Caco-2 (cell line): ENCODE results near the gene UBE2I. TPM values are rescaled to one million over a fixed set of nuclear protein-coding genes. Genes with fewer than 3 reads are reported as not detected.

Experiments used
- BruUV-seq: library from RNA; stranded (reverse); fragments of 400-500 nt; replicated peaks from 2 replicates; lab custom pipeline; 2021; lab: Mats Ljungman, UMichigan
- CTCF ChIA-PET: fragments of 300-600 bp; sonication (Branson Sonifier 250); formaldehyde crosslinking; loops from one replicate; lab custom pipeline; 2022; ENCODE audit warnings: antibody characterized with exemption; lab: Charles Lee
- POLR2A ChIA-PET: fragments of 300-600 bp; sonication (Branson Sonifier 250); formaldehyde crosslinking; loops from one replicate; lab custom pipeline; 2022; ENCODE audit warnings: antibody characterized with exemption; lab: Charles Lee
- DNase-seq, 2 experiments: peaks; one replicate each; pipeline versions ENCODE4 v3.0.0 to v3.0.0-alpha.2; 2020 to 2022
- H3K27me3 ChIP-seq: replicated peaks from 2 replicates; pipeline ENCODE4 v1.6.0; 2011; ENCODE audit warnings: low read length; ENCODE audit not compliant: control insufficient read depth, insufficient read depth
- H3K36me3 ChIP-seq: 2 replicates; pipeline ENCODE4 v1.5.1; 2011; ENCODE audit warnings: low read length; ENCODE audit not compliant: control insufficient read depth, insufficient read depth
- H3K4me1 ChIP-seq: fragments of 250-450 bp; sonication (Bioruptor Pico); 2 replicates; pipeline ENCODE4 v1.5.1; 2020; ENCODE audit warnings: mild to moderate bottlenecking
- H3K4me3 ChIP-seq: 2 replicates; pipeline ENCODE4 v1.5.1; 2011; ENCODE audit warnings: low read depth, mild to moderate bottlenecking, control low read depth, low read length
- H3K9me3 ChIP-seq: fragments of 250-450 bp; sonication (Bioruptor Pico); 2 replicates; pipeline ENCODE4 v1.5.1; 2020; ENCODE audit warnings: mild to moderate bottlenecking, moderate library complexity
- H3K27ac Mint-ChIP-seq: one replicate; pipeline ENCODE4 v1.8.0; 2022; ENCODE audit warnings: mixed read lengths; ENCODE audit not compliant: unreplicated experiment
- H3K27me3 Mint-ChIP-seq: one replicate; pipeline ENCODE4 v1.8.0; 2022; ENCODE audit warnings: mixed read lengths; ENCODE audit not compliant: insufficient read depth, unreplicated experiment
- H3K36me3 Mint-ChIP-seq: one replicate; pipeline ENCODE4 v1.8.0; 2022; ENCODE audit warnings: mild to moderate bottlenecking, mixed read lengths; ENCODE audit not compliant: insufficient read depth, unreplicated experiment
- H3K4me1 Mint-ChIP-seq: one replicate; pipeline ENCODE4 v1.8.0; 2022; ENCODE audit warnings: low read depth, mixed read lengths; ENCODE audit not compliant: unreplicated experiment
- H3K4me3 Mint-ChIP-seq: one replicate; pipeline ENCODE4 v1.8.0; 2022; ENCODE audit warnings: mild to moderate bottlenecking, moderate library complexity, mixed read lengths; ENCODE audit not compliant: unreplicated experiment
- H3K9me3 Mint-ChIP-seq: one replicate; pipeline ENCODE4 v1.8.0; 2022; ENCODE audit warnings: mixed read lengths; ENCODE audit not compliant: unreplicated experiment
- CTCF ChIP-seq, 2 experiments: fragments of 200-600 bp in 1 of 2; IDR thresholded peaks; 1 replicate in 1 of 2; 2 replicates in 1 of 2; pipeline versions ENCODE4 v1.5.1 to v1.8.0; 2011 to 2022; ENCODE audit warnings: antibody characterized with exemption in 1 of 2, control low read depth in 1 of 2, inconsistent platforms in 1 of 2, low read depth in 1 of 2, low read length in 1 of 2, mild to moderate bottlenecking in 1 of 2, moderate library complexity in 1 of 2; ENCODE audit not compliant: insufficient read depth in 1 of 2, severe bottlenecking in 1 of 2, unreplicated experiment in 1 of 2
- intact Hi-C: fragments of 100-400 bp; cut with micrococcal nuclease; formaldehyde crosslinking; loops from one replicate; pipeline ENCODE4 v1.10.0; 2022; ENCODE audit not compliant: unreplicated experiment
- total RNA-seq: library from RNA; stranded (reverse); gene quantifications from 2 replicates; pipeline ENCODE4 v1.2.3, GENCODE V29; 2022

The UBE2I gene
- total RNA-seq, 1 experiment from 2014 or later: 178 TPM

- Histone ChIP-seq H3K4me1 (peaks cover 1% of the 10 kb centered on the region), H3K27me3 (no peaks in the 10 kb centered on the region), H3K4me3 (no peak overlapping the region), H3K9me3 (no peaks in the 10 kb centered on the region), H3K36me3 (no peaks in the 10 kb centered on the region)
- peaks cover 8% of the 10 kb centered on the region for H3K36me3 Mint-ChIP-seq
- CTCF ChIA-PET: no interaction called here
- H3K4me1 Mint-ChIP-seq: no peaks in the 10 kb centered on the region
- no peak for DNase-seq
- POLR2A ChIA-PET: no interaction called here
- intact Hi-C loops: no loop called here
- no peak overlapping the region for H3K27ac Mint-ChIP-seq
- BruUV-seq: no TSS peak
- H3K4me3 Mint-ChIP-seq: no peak overlapping the region
- H3K27me3 Mint-ChIP-seq: no peaks in the 10 kb centered on the region
- no peaks in the 10 kb centered on the region for H3K9me3 Mint-ChIP-seq
- TF ChIP-seq CTCF (IDR thresholded peaks at IDR 0.05; ENCODE audit: insufficient read depth in 1 of 2, low read depth in 1 of 2, low read length in 1 of 2, severe bottlenecking in 1 of 2, unreplicated experiment in 1 of 2): no peak
Measured at GRCh38 chr16:1305823-1306222, 3.6 kb upstream of the UBE2I start.

DNA sequence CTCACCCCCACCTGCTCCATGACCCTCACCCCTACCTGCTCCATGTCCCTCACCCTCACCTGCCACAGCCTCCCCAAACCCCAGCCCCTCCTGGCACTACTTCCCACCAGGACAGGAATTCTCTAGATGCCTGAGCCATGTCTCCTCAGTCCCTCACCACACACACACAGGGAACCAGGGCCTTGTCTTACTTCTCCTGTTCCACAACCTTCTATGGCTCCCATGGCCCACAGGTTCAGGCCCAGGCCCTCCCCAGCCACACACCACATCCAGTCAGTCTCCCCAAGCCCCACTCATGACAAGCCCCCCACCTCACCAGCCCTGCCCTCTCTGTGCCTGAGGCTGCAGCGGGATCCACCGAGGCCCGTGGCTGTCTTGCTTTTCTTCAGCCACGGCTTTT, 3.1 kb upstream of the UBE2I start:
- ChIA-PET CTCF (interaction anchor here (0.6 kb wide), 1 partner anchor 1220 kb away, joined by 3 read pairs; no protein-coding TSS in a partner anchor), POLR2A (no interaction called here)
- no TSS peak for BruUV-seq
- DNase-seq: no peak
- Histone ChIP-seq H3K4me1 (peaks cover 1% of the 10 kb centered on the region; the same call in 1 of the 2 replicates), H3K4me3 (no peak overlapping the region), H3K36me3 (no peaks in the 10 kb centered on the region), H3K9me3 (no peaks in the 10 kb centered on the region), H3K27me3 (no peaks in the 10 kb centered on the region)
- no peak for TF ChIP-seq CTCF (IDR thresholded peaks at IDR 0.05; ENCODE audit: insufficient read depth in 1 of 2, low read depth in 1 of 2, low read length in 1 of 2, severe bottlenecking in 1 of 2, unreplicated experiment in 1 of 2)
- Mint-ChIP-seq H3K9me3 (no peaks in the 10 kb centered on the region), H3K27me3 (no peaks in the 10 kb centered on the region), H3K4me1 (no peaks in the 10 kb centered on the region), H3K36me3 (peaks cover 12% of the 10 kb centered on the region), H3K27ac (no peak overlapping the region), H3K4me3 (no peak overlapping the region)
- intact Hi-C loops: no loop called here

DNA sequence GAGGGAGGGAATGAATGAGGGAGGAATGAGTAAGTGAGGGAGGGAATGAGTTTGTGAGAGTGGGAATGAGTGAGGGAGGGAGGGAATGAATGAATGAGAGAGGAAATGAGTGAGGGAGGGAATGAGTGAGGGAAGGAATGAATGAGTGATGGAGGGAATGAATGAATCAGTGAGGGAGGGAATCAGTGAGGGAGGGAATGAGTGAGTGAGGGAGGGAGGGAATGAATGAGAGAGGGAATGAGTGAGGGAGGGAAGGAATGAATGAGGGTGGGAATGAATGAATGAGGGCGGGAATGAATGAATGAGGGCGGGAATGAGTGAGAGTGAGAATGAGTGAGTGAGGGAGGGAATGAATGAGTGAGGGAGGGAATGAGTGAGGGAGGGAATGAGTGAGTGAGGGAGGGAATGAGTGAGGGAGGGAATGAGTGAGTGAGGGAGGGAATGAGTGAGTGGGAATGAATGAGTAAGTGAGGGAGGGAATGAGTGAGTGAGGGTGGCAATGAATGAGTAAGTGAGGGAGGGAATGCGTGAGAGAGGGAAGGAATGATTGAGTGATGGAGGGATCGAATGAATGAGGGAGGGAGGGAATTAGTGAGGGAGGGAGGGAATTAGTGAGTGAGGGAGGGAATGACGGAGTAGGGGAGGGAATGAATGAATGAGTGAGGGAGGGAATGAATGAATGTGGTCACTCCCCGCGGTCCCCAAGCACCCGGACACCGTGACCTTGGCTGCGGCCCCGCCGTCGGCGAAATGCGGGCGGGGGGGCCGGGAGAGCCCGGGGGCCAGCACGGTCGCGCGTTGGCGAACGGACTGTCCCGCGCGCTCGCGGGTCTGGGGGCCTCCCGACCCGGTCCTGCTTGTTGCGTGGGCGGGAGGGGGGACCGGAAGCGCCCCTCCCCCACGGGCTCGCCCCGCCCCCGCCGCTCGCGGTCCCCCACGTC, 1.1 kb upstream of the UBE2I start:
- no peaks in the 10 kb centered on the region for H3K27me3 Mint-ChIP-seq
- H3K4me1 Mint-ChIP-seq: no peaks in the 10 kb centered on the region
- H3K27ac Mint-ChIP-seq: peak overlapping the region; percentile 99
- POLR2A ChIA-PET: interaction anchor here (0.6 to 1.6 kb wide), 4 partner anchors 9 to 403 kb away, joined by 3 to 6 read pairs (median 4); partner anchors contain the start of genes CRAMP1 and IFT140
- no peak for DNase-seq
- H3K4me3 Mint-ChIP-seq: peak overlapping the region; percentile 100
- TF ChIP-seq CTCF (IDR thresholded peaks at IDR 0.05; ENCODE audit: insufficient read depth in 1 of 2, low read depth in 1 of 2, low read length in 1 of 2, severe bottlenecking in 1 of 2, unreplicated experiment in 1 of 2): no peak
- CTCF ChIA-PET: no interaction called here
- Histone ChIP-seq H3K36me3 (no peaks in the 10 kb centered on the region; the same call in none of the 2 replicates), H3K9me3 (no peaks in the 10 kb centered on the region), H3K4me1 (peaks cover 5% of the 10 kb centered on the region; the same call in 1 of the 2 replicates), H3K27me3 (no peaks in the 10 kb centered on the region), H3K4me3 (peak overlapping the region; percentile 50)
- H3K9me3 Mint-ChIP-seq: no peaks in the 10 kb centered on the region
- no TSS peak for BruUV-seq
- intact Hi-C loops: no loop called here
- H3K36me3 Mint-ChIP-seq: peaks cover 23% of the 10 kb centered on the region
